GM19452 (cell line): Measurements from ENCODE around the gene ASIC1.

Experiments used
- ATAC-seq: cut with Tn5 transposase; IDR thresholded peaks from one replicate; pipeline ENCODE4 v1.9.1; 2021; ENCODE audit not compliant: unreplicated experiment

ASIC1 gene

DNA sequence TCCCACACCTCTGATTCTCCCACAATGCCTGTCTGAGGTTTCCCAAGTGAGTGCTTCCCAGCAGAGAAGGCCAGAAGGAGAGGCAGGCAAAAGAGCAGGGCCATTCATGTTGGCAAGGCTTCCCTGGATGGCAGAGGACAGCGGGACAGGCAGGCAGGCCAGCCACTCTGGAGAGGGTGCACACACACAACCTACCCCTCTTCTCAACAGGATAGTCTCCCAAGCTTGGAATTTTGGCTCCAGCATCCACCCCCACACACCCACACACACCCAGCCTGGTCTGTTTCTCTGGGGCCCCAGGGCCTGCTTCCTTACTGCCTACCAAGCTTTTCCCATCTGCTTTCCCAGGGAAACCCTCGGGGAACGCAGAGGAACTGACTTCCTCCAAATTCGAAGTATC lies 16.7 kb upstream of the ASIC1 start:
- ATAC-seq: no peak

DNA sequence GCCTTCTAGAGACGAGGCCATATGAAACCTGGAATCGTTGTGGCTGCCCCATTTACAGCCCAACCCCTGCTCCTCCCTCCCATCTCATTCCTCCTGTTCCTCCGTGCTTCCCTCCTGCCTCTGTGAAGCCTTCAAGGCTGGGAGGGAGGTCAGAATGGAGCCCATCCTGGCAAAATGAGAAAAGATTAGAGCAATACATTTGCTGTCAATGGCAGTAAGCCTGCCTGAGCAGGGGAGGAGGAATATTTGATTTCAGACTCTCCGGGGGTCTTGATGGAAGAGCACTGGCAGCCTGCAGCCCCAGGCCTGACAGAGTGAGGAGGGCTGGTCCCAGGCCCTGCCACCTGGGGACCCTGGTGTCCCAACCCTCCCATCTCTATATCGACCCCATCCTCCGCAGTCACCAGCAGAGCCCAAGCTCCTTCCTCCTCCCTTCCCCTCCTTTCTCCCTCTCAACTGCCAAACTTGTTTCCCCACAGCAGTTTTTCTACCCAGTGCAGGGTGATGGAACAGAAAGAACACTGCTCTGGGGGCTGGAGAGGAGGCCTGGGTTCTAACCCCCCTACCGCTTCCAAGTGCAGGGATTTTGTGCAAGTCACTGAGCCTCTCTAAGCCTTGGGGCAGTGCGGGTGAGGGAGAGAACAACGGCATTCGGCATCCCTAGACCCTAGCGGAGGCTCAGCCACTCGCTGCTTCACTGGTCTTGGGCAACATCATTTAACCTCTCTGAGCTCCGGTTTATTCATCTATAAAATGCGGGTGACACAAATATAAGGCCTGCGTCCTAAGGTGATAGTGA lies 16.1 kb upstream of the ASIC1 start:
- ATAC-seq: no peak

DNA sequence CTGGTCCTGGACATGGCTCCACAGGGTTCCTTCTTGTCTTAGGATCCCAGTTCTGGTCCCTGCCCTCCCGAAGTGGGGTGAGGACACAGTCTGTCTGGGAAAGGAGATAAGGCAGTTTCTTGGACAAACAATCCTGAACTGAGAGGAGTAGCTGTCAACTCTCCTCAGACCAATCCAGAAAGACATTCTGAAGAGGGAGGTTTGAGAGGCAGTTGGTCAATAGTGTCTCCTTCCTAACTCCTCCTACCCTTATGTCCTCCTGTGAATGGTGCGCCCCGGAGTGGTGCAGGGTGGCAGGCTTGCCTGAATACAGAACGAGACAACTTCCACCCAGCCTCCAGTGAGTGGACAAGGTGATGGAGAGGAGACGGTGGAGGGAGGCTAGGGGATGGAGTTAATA lies 15.4 kb upstream of the ASIC1 start:
- no peak for ATAC-seq

DNA sequence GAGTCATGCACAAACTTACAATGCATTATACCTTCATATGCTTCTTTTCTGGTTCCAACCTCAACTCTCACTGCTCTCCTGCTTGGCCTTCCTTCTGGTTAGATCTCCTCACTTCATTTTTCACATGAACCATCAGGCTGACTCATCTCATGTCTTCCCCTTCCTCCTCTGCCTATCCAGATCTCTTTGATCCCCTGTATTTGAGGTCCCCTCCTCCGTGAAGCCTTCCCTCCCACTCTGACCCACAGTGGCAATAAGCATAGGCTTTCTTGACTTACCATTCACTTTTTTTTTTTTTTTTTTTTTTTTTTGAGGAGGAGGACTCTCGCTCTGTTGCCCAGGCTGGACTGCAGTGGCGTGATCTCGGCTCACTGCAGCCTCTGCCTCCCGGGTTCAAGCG lies 14.7 kb upstream of the ASIC1 start:
- ATAC-seq: no peak

- ATAC-seq: no peak
Measured at GRCh38 chr12:50043308-50043707, 14.1 kb upstream of the ASIC1 start.

DNA sequence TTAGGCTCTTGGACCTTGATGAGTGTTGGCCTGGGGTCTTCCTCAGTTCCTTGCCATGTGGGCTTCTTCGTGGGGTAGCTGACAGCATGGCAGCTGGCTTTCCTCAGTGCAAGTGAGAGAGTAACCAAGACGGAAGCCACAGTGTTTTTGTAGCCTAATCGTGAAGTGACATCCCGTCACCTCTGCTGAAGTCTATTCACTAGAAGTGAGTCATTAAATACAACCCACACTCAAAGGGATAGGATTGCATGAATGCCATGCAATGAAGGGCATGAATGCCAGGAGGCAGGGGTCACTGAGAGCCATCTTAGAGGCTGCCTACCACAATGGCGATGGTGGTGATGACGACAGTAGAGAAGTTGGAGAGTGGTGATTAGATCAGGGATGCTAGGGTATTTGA lies 13.5 kb upstream of the ASIC1 start:
- ATAC-seq: no peak

GRCh38 chr12:50047693-50048250 lies 9.6 kb upstream of the ASIC1 start:
- no peak for ATAC-seq

- no peak for ATAC-seq
Measured at GRCh38 chr12:50049254-50050118, 7.9 kb upstream of the ASIC1 start.

DNA sequence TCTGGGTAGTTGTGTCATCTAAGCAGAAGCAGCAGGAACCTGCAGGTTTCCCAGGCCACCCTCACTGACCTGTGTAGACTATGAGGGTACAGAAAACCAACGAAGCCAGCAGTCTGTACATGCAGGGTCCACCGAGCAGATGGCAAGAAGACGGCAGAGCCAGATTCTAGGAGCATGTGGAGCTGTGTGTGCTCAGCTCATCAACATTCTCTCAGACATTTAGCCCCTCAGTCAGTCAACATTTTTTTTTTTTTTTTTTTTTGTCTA lies 7.3 kb upstream of the ASIC1 start:
- ATAC-seq: no peak

- no peak for ATAC-seq
Measured at GRCh38 chr12:50050410-50051098, 6.8 kb upstream of the ASIC1 start.

- ATAC-seq: no peak
Measured at GRCh38 chr12:50051101-50051806, 6.1 kb upstream of the ASIC1 start.

DNA sequence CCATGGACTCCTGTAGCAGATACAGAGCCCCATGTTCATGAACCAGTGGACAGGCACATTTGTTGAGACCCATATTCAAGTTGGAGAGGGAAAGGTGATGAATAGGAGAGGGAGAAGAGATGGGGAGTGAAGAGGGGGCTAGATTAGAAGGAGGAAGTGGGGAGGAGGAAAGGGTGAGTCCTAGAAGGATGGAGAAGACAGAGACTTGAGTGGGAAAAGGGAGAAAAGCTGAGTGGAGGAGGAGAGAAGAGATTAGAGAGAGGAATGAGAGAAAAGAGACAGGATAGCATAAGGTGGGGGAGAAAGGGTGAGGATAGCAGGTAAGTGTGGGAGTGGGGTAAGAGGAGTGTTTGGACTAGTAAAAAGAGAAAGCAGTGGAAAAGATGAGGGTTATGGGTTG lies 4.9 kb upstream of the ASIC1 start:
- no peak for ATAC-seq

DNA sequence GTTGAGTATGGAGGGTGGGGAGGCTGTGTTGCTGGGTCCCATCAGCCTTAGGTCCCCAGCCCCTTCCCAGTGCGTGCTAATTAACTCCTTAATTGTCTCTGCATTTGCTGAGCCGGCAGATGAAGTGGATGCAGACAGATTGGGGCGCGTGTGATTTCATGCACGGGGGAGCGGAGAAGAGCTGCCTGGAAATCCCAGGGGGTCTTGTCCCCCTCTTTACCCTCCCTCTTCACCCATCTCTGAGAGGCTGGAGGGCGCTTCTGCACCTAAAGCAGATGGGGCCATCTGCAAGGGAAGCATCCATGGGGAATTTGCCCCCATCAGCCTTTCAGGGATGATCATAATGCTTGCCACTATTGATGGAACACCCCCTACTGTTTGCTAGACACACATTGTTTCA lies 4.4 kb upstream of the ASIC1 start:
- no peak for ATAC-seq

DNA sequence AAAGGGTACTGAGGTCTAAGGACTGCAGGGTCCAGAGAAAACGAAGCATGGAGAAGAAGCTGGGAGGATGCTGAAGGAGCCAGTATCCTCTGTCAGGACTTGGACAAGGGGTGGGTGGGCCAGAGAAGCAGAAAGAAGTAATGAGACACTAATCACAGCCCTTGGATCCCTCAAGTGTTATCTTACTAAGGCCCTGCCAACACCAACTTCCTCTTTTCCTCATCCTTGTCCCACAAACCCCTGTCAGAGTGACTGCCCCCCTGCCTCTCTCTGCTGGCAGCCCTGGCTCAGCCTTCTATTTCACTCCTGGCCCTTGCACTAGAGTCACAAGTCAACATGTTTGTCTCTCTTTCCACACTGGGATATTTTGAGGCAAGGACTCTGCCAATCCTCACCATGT lies 3.8 kb upstream of the ASIC1 start:
- ATAC-seq: no peak

GRCh38 chr12:50055831-50056638 lies 1.4 kb upstream of the ASIC1 start:
- no peak for ATAC-seq

DNA sequence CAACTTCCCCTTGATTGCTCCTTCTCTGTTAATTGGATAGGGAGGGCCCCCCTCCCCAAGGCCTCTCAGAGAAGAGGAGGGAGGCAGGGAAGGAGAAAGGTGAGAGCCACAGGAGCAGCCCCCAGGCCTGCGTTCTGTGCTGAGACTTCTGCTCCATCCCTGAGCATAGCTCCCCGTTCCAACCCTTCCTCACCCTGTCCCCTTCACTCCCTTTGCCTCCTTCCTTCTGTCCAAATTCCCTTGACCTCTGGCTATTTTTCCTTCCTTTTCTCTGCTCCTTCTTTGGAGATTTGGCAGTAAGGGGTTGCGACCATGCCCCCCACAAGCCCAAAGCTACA lies 788 bp upstream of the ASIC1 start:
- no peak for ATAC-seq

GRCh38 chr12:50057896-50058670 lies 687 bp downstream of the ASIC1 start:
- ATAC-seq: no peak

DNA sequence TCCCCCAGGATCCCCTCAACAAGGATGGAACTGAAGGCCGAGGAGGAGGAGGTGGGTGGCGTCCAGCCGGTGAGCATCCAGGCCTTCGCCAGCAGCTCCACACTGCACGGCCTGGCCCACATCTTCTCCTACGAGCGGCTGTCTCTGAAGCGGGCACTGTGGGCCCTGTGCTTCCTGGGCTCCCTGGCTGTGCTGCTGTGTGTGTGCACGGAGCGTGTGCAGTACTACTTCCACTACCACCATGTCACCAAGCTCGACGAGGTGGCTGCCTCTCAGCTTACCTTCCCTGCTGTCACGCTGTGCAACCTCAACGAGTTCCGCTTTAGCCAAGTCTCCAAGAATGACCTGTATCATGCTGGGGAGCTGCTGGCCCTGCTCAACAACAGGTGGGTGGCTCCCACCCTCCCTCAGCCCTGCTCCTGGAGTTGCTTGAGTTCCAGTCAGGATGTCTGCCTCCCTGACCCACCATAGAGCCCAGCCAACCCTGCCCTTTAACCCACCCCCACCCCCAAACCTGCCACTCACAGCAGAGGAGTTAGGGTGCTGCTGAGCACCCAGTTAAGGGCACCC lies 1.4 kb downstream of the ASIC1 start:
- ATAC-seq: no peak

DNA sequence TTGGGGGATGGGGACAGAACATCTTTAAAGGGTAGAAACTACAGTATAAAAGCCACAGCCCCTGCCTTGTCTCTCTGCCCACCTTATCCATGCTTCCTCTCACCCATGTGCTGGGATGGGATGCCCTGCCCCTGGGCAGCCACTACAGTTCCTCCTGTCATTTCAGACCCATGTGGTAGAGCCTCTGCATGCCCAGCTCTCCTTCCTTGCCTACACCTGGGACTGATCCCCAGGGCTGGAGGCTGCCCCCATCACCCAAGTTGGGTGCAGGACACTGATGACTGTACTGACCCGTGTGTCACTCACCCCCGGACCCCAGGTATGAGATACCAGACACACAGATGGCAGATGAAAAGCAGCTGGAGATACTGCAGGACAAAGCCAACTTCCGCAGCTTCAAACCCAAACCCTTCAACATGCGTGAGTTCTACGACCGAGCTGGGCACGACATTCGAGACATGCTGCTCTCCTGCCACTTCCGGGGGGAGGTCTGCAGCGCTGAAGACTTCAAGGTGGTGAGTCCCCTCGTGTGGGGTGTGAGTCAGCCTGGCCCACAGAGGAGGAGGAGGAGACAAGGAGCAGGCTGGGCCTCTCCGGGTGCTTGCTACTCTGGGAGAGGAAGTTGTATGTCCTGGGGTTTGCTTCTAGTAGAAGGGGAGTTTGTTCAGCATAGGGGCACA lies 2.2 kb downstream of the ASIC1 start:
- ATAC-seq: no peak
